HG03558 (cell line): Measurements from ENCODE around the gene CHCHD10.

Experiments
- ATAC-seq: cut with Tn5 transposase; IDR thresholded peaks from one replicate; pipeline ENCODE4 v1.9.1; 2021; ENCODE audit warnings: moderate number of reproducible peaks; ENCODE audit not compliant: unreplicated experiment; ENCODE audit errors: extremely low read depth

Gene CHCHD10

GRCh38 chr22:23774114-23774921 is 6.5 kb upstream of the CHCHD10 start:
- no peak for ATAC-seq

GRCh38 chr22:23773483-23774113 is 5.8 kb upstream of the CHCHD10 start:
- ATAC-seq, result no peak

GRCh38 chr22:23772649-23773473 is 5.1 kb upstream of the CHCHD10 start, which contains the start of gene MMP11:
TSS of gene MMP11 (plus strand) at chr22:23772849. CDS start at chr22:23772871, 22 bp downstream.
- ATAC-seq, result no peak

GRCh38 chr22:23772315-23772648 is 4.5 kb upstream of the CHCHD10 start:
- no peak for ATAC-seq

DNA sequence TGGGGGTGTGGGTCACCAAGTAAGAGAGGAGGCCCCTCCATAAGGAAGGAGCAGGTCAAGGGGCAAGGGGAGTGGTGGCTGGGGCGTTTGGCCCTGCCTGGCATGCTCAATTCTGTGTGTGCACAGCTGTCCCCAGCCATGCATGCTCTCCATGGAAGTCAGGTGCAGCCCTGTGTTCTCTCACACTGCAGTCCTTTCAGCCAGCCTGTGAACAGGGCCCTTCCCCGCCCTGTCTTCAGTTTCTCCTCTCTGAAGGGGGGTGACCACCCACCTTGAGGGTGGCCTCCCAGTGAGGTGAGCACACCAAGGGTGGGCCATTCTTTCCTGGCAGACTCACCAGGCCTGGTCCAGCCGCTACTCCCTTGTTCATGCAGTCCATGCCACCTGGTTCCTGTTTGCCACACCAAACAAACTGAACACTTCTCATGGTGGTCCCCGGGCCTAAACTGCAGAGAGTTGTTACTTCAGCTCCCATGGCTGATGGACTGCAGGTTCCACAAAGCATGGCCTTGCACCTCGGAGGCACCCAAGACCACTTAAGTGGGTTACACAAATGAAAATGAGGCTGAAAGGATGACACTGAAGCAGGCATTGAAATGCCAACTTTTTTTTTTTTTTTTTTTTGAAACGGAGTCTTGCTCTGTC is 1.7 kb upstream of the CHCHD10 start:
- no peak for ATAC-seq

DNA sequence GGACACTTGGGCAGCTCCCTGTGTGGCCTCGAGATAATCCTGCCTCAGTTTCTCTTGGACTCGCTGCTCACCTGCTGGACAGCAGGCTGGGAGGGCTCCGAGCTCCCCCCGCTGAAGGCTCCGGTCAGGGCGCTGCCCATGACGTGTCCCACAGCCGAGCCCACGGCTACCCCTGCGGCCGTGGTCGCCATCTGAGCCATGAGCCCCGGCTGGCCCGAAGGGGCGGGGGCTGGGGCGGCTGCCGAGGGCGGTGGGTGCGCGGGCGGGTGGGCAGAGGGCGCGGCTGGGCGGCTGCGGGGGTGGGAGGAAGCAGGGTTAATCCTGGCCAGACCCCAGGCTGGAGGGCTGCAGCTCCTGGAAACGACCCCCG is 484 bp downstream of the CHCHD10 start:
- no peak for ATAC-seq

DNA sequence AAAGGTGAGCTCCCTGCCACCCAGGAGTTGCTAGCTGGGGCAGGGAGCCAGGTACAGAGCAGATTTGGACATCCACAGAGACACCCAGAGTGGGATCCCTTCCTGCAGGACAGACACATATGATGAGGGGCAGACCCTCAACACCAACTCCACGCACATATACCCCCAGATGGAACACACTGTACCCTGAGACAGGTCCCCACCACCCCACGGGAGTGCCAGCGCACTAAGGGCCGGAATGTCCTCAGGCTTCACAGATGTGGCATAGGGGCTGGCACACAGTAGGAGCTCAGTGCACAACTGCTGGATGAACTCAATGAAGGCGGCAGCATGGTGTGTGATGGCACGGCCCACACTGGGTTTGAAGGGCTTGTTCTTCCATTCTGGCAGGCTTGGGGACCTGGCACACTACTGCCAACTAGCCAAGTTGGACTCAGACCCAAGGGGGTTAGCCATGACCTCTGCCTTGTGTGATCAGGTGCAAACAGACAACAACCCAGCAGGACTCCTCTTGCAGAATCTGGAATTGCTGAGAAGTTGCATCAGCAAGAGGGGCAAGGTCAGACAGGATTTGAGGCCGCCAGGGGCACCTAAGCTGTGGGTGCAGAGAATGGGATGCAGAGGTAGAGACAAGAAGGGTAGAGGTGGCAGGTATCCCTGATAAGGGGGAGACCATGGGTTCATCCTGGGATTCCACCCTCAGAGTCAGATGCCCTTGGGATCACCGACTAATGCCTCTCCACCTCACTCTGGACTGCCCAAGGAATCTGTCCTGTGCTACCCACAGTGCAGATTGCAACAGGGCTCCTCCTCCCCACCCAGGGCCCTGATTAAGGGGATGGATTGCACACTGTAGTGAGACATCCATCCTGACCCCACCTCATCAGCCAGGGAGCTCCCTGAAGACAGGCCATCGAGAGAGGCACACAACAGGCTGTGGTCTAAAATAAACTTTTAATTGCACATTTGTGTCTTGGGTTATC is 2.6 kb downstream of the CHCHD10 start:
- no peak for ATAC-seq

GRCh38 chr22:23763954-23764353 is 3.8 kb downstream of the CHCHD10 start:
- ATAC-seq, result no peak

- no peak for ATAC-seq
These were observed 4.2 kb downstream of the CHCHD10 start for GRCh38 chr22:23763579-23763945.

GRCh38 chr22:23762842-23763578 is 4.8 kb downstream of the CHCHD10 start, which contains the start of gene C22orf15:
TSS of gene C22orf15 (plus strand) at chr22:23762990. CDS start at chr22:23763307, 317 bp downstream.
- no peak for ATAC-seq

- no peak for ATAC-seq
These were observed 7.7 kb downstream of the CHCHD10 start for GRCh38 chr22:23760056-23760455.

- ATAC-seq, result no peak
These were observed 8.2 kb downstream of the CHCHD10 start for GRCh38 chr22:23759566-23759965.

DNA sequence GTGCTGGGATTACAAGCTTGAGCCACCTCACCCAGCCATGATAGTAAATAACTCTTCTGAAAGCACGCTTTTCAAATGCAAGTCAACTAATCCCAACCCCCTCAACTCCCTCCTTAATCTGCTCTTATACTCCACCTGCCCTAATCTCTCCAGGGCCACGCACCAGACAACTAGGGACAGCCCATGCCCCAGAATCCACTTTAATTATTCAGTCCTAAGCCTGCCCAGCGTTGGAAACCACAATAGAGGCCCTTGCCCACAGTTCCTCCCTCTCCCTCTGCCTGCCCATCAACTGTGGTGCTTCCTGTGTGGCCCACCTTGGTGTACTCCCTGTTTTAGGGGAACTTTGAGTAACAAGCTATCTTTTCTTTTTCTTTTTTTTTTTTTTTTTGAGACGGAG is 10.9 kb downstream of the CHCHD10 start:
- ATAC-seq, result no peak

- ATAC-seq, result no peak
These were observed 12.1 kb downstream of the CHCHD10 start for GRCh38 chr22:23755711-23756110.

- no peak for ATAC-seq
These were observed 12.7 kb downstream of the CHCHD10 start for GRCh38 chr22:23754980-23755636.

DNA sequence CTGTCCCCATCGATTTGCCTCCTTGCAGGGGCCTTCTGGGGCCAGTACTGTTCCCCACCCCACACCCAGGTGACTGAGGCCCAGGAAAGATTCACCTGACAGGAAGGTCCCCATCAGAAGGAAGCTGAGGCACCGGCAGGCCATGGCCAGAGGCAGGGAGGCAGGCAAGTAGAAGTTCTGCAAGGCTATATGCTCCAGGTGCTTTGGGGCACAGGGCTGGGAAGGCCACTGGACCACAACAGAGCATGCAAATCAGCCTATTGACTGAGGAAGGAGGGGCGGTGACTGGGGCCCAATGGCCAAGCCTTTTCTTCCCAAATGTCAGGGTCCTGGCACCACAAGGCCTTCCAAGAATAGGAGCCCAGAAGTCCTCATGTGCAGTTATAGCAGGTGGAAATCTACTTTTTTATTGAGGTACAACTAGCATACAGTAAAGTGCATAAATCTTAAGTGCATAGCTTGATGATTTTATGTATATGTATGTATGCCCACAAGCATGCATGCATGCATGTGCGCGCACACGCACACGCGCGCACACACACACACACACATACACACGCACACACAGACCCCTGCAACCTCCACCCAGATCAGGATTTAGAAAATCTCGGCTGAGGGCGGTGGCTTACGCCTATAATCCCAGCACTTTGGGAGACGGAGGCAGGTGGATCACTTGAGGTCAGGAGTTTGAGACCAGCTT is 13.4 kb downstream of the CHCHD10 start, which contains the start of gene VPREB3:
Gene VPREB3, minus strand, starts transcription at position 206 of the 700 bp plus-strand sequence. Its CDS starts 62 bp downstream, at position 144.
- no peak for ATAC-seq

- no peak for ATAC-seq
These were observed 14.4 kb downstream of the CHCHD10 start for GRCh38 chr22:23753385-23753784.
